HCT116 (cell line): ENCODE results near the gene ACP7. TPM values are rescaled to one million over a fixed set of nuclear protein-coding genes. Genes with fewer than 3 reads are reported as not detected.

Experiments
- ATAC-seq: fragments of 200-7000 bp; cut with Tn5 transposase; 2 replicates; pipeline ENCODE4 v1.9.1; 2020; ENCODE audit warnings: mild to moderate bottlenecking, moderate library complexity
- BruUV-seq: library from RNA; stranded (reverse); fragments of 400-500 nt; replicated peaks from 2 replicates; lab custom pipeline; 2021; lab: Mats Ljungman, UMichigan
- CTCF ChIA-PET: fragments of 300-600 bp; sonication (Branson Sonifier 250); formaldehyde crosslinking; loops from one replicate; lab custom pipeline; 2021; ENCODE audit warnings: antibody characterized with exemption; lab: Charles Lee
- POLR2A ChIA-PET: fragments of 300-600, 350-600 bp; sonication (Branson Sonifier 250); formaldehyde crosslinking; loops from one replicate; lab custom pipeline; 2021; ENCODE audit warnings: antibody characterized with exemption; lab: Charles Lee
- RAD21 ChIA-PET, 2 experiments: fragments of 300-600 bp; sonication (Branson Sonifier 250); formaldehyde crosslinking; loops; one replicate each; lab custom pipeline; 2023; ENCODE audit warnings: low total read pairs in 2 of 2; ENCODE audit not compliant: uncharacterized antibody in 2 of 2, unreplicated experiment in 2 of 2, low non-redundant PET in 1 of 2; lab: Charles Lee
- DNase-seq: peaks from one replicate; pipeline ENCODE4 v3.0.0-alpha.2; 2010; ENCODE audit warnings: low read depth, low spot score
- H2AFZ ChIP-seq: fragments of 200-600 bp; shearing (Covaris generic), sonication (generic); 2 replicates; pipeline ENCODE4 v1.6.1; 2017; ENCODE audit warnings: low read depth, mixed run types, mixed read lengths, antibody characterized with exemption, low read length; ENCODE audit not compliant: poor library complexity, severe bottlenecking
- H3K27ac ChIP-seq: 2 replicates; pipeline ENCODE4 v1.5.1; 2012; ENCODE audit warnings: low read depth, low read length
- H3K27me3 ChIP-seq: fragments of 200-600 bp; sonication (generic); 2 replicates; pipeline ENCODE4 v1.6.1; 2016; ENCODE audit warnings: mixed run types, low read length, mixed read lengths; ENCODE audit not compliant: insufficient read depth
- H3K36me3 ChIP-seq, 2 experiments: fragments of 200-500 bp in 1 of 2; fragments of 200-600 bp in 1 of 2; sonication (Bioruptor generic) in 1 of 2; sonication (generic) in 1 of 2; 2 replicates each; pipeline versions ENCODE4 v1.5.1 to v1.6.1; 2014 to 2016; ENCODE audit warnings: low read length in 2 of 2, inconsistent platforms in 1 of 2, mixed read lengths in 1 of 2, mixed run types in 1 of 2; ENCODE audit not compliant: insufficient read depth in 2 of 2, control insufficient read depth in 1 of 2
- H3K4me1 ChIP-seq, 2 experiments: fragments of 200-600 bp in 1 of 2; sonication (generic) in 1 of 2; 2 replicates each; pipeline versions ENCODE4 v1.5.1 to v1.6.1; 2012 to 2017; ENCODE audit warnings: low read length in 2 of 2, inconsistent platforms in 1 of 2, mild to moderate bottlenecking in 1 of 2, mixed read lengths in 1 of 2, mixed run types in 1 of 2, moderate library complexity in 1 of 2; ENCODE audit not compliant: insufficient read depth in 2 of 2, control insufficient read depth in 1 of 2
- H3K4me2 ChIP-seq: fragments of 200-600 bp; sonication (generic); 2 replicates; pipeline ENCODE4 v1.6.1; 2017; ENCODE audit warnings: mixed run types, low read length, mixed read lengths
- H3K4me3 ChIP-seq, 2 experiments: fragments of 200-600 bp in 1 of 2; sonication (generic) in 1 of 2; replicated peaks in 1 of 2; 2 replicates each; pipeline ENCODE4 v1.5.1; 2011 to 2016; ENCODE audit warnings: low read length in 2 of 2, control low read depth in 1 of 2, low read depth in 1 of 2, mild to moderate bottlenecking in 1 of 2, mixed read lengths in 1 of 2, mixed run types in 1 of 2
- H3K79me2 ChIP-seq: fragments of 200-600 bp; sonication (generic); 2 replicates; pipeline ENCODE4 v1.6.1; 2017; ENCODE audit warnings: mild to moderate bottlenecking, mixed run types, low read length, moderate library complexity, mixed read lengths; ENCODE audit not compliant: insufficient read depth
- H3K9ac ChIP-seq: fragments of 200-600 bp; sonication (generic); 2 replicates; pipeline ENCODE4 v1.6.1; 2016; ENCODE audit warnings: low read length, mixed read lengths
- H3K9me2 ChIP-seq: fragments of 200-600 bp; sonication (generic), shearing (Covaris generic); 2 replicates; pipeline ENCODE4 v1.6.1; 2017; ENCODE audit warnings: mixed run types, mild to moderate bottlenecking, moderate library complexity; ENCODE audit not compliant: insufficient read depth
- H3K9me3 ChIP-seq, 2 experiments: fragments of 200-500 bp in 1 of 2; fragments of 200-600 bp in 1 of 2; sonication (Bioruptor generic) in 1 of 2; sonication (generic) in 1 of 2; 2 replicates each; pipeline ENCODE4 v1.6.1; 2014 to 2017; ENCODE audit warnings: low read length in 2 of 2, mixed read lengths in 2 of 2, inconsistent platforms in 1 of 2, low read depth in 1 of 2, mild to moderate bottlenecking in 1 of 2, mixed run types in 1 of 2, moderate library complexity in 1 of 2; ENCODE audit not compliant: control insufficient read depth in 1 of 2, insufficient read depth in 1 of 2
- H4K20me1 ChIP-seq: fragments of 200-600 bp; sonication (generic), shearing (Covaris generic); 2 replicates; pipeline ENCODE4 v1.6.1; 2017; ENCODE audit warnings: mixed run types, mild to moderate bottlenecking, moderate library complexity; ENCODE audit not compliant: insufficient read depth
- CEBPB ChIP-seq: IDR thresholded peaks from 2 replicates; pipeline ENCODE4 v1.6.1; 2012; ENCODE audit warnings: low read depth
- EGR1 ChIP-seq: IDR thresholded peaks from 2 replicates; pipeline ENCODE4 v1.6.1; 2012; ENCODE audit warnings: low read depth
- JUND ChIP-seq: IDR thresholded peaks from 2 replicates; pipeline ENCODE4 v1.6.1; 2012
- SIN3A ChIP-seq: IDR thresholded peaks from 2 replicates; pipeline ENCODE4 v1.6.1; 2012; ENCODE audit warnings: low read depth
- SP1 ChIP-seq: IDR thresholded peaks from 2 replicates; pipeline ENCODE4 v1.6.1; 2012; ENCODE audit warnings: low read depth
- SRF ChIP-seq: IDR thresholded peaks from 2 replicates; pipeline ENCODE4 v1.6.1; 2012; ENCODE audit warnings: low read depth
- YY1 ChIP-seq: IDR thresholded peaks from 2 replicates; pipeline ENCODE4 v1.6.1; 2011; ENCODE audit warnings: low read length, low read depth, moderate library complexity, mild to moderate bottlenecking; ENCODE audit not compliant: insufficient replicate concordance; ENCODE audit errors: extremely low read depth
- ZFX ChIP-seq: fragments of 450-650 bp; IDR thresholded peaks from 2 replicates; pipeline ENCODE4 v1.6.1; 2017
- intact Hi-C: fragments of 100-400 bp; cut with micrococcal nuclease; formaldehyde crosslinking; loops from 2 replicates; pipeline ENCODE4 v1.10.0; 2022
- total RNA-seq: library from RNA; stranded (reverse); gene quantifications from one replicate; pipeline ENCODE4 v1.2.1, GENCODE V29; 2021; ENCODE audit not compliant: unreplicated experiment
- TF ChIP-seq, protein P1 (sequence below): IDR thresholded peaks from 2 replicates; pipeline ENCODE4 v1.6.1; 2012; ENCODE audit warnings: low read depth
- TF ChIP-seq, protein P2 (sequence below): IDR thresholded peaks from 2 replicates; pipeline ENCODE4 v1.6.1; 2011; ENCODE audit warnings: mild to moderate bottlenecking, low read length, moderate library complexity; ENCODE audit not compliant: insufficient replicate concordance; ENCODE audit errors: extremely low read depth
- TF ChIP-seq, protein P3 (sequence below): IDR thresholded peaks from 2 replicates; pipeline ENCODE4 v1.6.1; 2012

Gene ACP7
- total RNA-seq, 1 experiment from 2014 or later, result 4.7 TPM

GRCh38 chr19:39104186-39104596, 20.0 kb downstream of the ACP7 start:
- BruUV-seq, result no TSS peak
- no peak overlapping the region for H3K9ac ChIP-seq
- no peaks in the 10 kb centered on the region for H4K20me1 ChIP-seq
- no peak overlapping the region for H3K4me2 ChIP-seq
- TF ChIP-seq, protein P1, sequence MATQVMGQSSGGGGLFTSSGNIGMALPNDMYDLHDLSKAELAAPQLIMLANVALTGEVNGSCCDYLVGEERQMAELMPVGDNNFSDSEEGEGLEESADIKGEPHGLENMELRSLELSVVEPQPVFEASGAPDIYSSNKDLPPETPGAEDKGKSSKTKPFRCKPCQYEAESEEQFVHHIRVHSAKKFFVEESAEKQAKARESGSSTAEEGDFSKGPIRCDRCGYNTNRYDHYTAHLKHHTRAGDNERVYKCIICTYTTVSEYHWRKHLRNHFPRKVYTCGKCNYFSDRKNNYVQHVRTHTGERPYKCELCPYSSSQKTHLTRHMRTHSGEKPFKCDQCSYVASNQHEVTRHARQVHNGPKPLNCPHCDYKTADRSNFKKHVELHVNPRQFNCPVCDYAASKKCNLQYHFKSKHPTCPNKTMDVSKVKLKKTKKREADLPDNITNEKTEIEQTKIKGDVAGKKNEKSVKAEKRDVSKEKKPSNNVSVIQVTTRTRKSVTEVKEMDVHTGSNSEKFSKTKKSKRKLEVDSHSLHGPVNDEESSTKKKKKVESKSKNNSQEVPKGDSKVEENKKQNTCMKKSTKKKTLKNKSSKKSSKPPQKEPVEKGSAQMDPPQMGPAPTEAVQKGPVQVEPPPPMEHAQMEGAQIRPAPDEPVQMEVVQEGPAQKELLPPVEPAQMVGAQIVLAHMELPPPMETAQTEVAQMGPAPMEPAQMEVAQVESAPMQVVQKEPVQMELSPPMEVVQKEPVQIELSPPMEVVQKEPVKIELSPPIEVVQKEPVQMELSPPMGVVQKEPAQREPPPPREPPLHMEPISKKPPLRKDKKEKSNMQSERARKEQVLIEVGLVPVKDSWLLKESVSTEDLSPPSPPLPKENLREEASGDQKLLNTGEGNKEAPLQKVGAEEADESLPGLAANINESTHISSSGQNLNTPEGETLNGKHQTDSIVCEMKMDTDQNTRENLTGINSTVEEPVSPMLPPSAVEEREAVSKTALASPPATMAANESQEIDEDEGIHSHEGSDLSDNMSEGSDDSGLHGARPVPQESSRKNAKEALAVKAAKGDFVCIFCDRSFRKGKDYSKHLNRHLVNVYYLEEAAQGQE, result no peak
- TF ChIP-seq EGR1, result no peak
- no peak for TF ChIP-seq YY1
- TF ChIP-seq, protein P2, sequence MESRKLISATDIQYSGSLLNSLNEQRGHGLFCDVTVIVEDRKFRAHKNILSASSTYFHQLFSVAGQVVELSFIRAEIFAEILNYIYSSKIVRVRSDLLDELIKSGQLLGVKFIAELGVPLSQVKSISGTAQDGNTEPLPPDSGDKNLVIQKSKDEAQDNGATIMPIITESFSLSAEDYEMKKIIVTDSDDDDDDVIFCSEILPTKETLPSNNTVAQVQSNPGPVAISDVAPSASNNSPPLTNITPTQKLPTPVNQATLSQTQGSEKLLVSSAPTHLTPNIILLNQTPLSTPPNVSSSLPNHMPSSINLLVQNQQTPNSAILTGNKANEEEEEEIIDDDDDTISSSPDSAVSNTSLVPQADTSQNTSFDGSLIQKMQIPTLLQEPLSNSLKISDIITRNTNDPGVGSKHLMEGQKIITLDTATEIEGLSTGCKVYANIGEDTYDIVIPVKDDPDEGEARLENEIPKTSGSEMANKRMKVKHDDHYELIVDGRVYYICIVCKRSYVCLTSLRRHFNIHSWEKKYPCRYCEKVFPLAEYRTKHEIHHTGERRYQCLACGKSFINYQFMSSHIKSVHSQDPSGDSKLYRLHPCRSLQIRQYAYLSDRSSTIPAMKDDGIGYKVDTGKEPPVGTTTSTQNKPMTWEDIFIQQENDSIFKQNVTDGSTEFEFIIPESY, result no peak
- no peak for TF ChIP-seq SRF
- TF ChIP-seq ZFX, result no peak
- TF ChIP-seq SIN3A, result no peak
- no peak for TF ChIP-seq CEBPB
- TF ChIP-seq, protein P3, sequence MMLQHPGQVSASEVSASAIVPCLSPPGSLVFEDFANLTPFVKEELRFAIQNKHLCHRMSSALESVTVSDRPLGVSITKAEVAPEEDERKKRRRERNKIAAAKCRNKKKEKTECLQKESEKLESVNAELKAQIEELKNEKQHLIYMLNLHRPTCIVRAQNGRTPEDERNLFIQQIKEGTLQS, result no peak
- TF ChIP-seq JUND, result no peak
- no peak for TF ChIP-seq SP1
- ChIA-PET POLR2A (no interaction called here), RAD21 (no interaction called here), CTCF (interaction anchor here (1.2 kb wide), 1 partner anchor 52 kb away, joined by 3 read pairs; no protein-coding TSS in a partner anchor)
- no peaks in the 10 kb centered on the region for H3K27me3 ChIP-seq
- no peak overlapping the region for H3K27ac ChIP-seq
- no peak for ATAC-seq
- no peaks in the 10 kb centered on the region for H3K79me2 ChIP-seq
- no peak for DNase-seq
- no peaks in the 10 kb centered on the region for H3K4me1 ChIP-seq
- H2AFZ ChIP-seq, result no peak overlapping the region
- no peaks in the 10 kb centered on the region for H3K9me3 ChIP-seq
- no peaks in the 10 kb centered on the region for H3K9me2 ChIP-seq
- no peak overlapping the region for H3K4me3 ChIP-seq
- no peaks in the 10 kb centered on the region for H3K36me3 ChIP-seq
- intact Hi-C loops, result no loop called here
